Measurements from ENCODE around the gene ERICH6. TPM values are rescaled to one million over a fixed set of nuclear protein-coding genes. Genes with fewer than 3 reads are reported as not detected.

The ERICH6 gene
- total RNA-seq, 1 experiment from 2014 or later: not detected

GRCh38 chr3:150631515-150632221, 72.1 kb downstream of the ERICH6 start:
- Histone ChIP-seq H3K27me3 (ENCODE audit: low read length) (no peaks in the 10 kb centered on the region), H3K9me3 (ENCODE audit: low read length) (no peaks in the 10 kb centered on the region), H2AFZ (ENCODE audit: low read length) (no peak overlapping the region), H3K9ac (ENCODE audit: low read length) (no peak overlapping the region), H4K20me1 (ENCODE audit: low read length) (no peaks in the 10 kb centered on the region), H3K36me3 (ENCODE audit: low read depth, low read length) (peaks cover 22% of the 10 kb centered on the region), H3K4me1 (ENCODE audit: insufficient read depth, low read length) (peaks cover 5% of the 10 kb centered on the region), H3K4me2 (ENCODE audit: low read length) (no peak overlapping the region), H3F3A (ENCODE audit: low read length, unreplicated experiment) (no peaks in the 10 kb centered on the region), H3K79me2 (ENCODE audit: low read length) (no peaks in the 10 kb centered on the region), H3K4me3 (ENCODE audit: low read length) (no peak overlapping the region), H3K9me2 (replicated peaks; ENCODE audit: low read length) (no peaks in the 10 kb centered on the region), H3K27ac (ENCODE audit: low read length) (no peak overlapping the region)
- TF ChIP-seq EZH2 (IDR thresholded peaks at IDR 0.05; ENCODE audit: low read length, unreplicated experiment): no peak
- TF ChIP-seq EZH2phosphoT487 (IDR thresholded peaks at IDR 0.05; ENCODE audit: borderline replicate concordance, low read length): no peak
- TF ChIP-seq CTCF (conservative IDR thresholded peaks at IDR 0.05; ENCODE audit: low read depth, low read length): no peak
- intact Hi-C loops (cut with micrococcal nuclease): no loop called here
- ATAC-seq (no peak), DNase-seq (no peak)
- CTCF ChIA-PET: no interaction called here
- POLR2A ChIA-PET (ENCODE audit: unreplicated experiment): interaction anchor here (0.6 kb wide), 1 partner anchor 1050 kb away, joined by 4 read pairs; no protein-coding TSS in a partner anchor
- BruUV-seq (replicated peaks): no TSS peak

- Histone ChIP-seq H3K9ac (ENCODE audit: low read length) (no peak overlapping the region), H2AFZ (ENCODE audit: low read length) (no peak overlapping the region), H3K4me3 (ENCODE audit: low read length) (no peak overlapping the region), H3K27ac (ENCODE audit: low read length) (no peak overlapping the region), H3F3A (ENCODE audit: low read length, unreplicated experiment) (no peaks in the 10 kb centered on the region), H3K36me3 (ENCODE audit: low read depth, low read length) (peaks cover 36% of the 10 kb centered on the region), H3K4me2 (ENCODE audit: low read length) (no peak overlapping the region), H3K79me2 (ENCODE audit: low read length) (peaks cover 22% of the 10 kb centered on the region; the same call in 1 of the 2 replicates), H4K20me1 (ENCODE audit: low read length) (no peaks in the 10 kb centered on the region), H3K9me3 (ENCODE audit: low read length) (no peaks in the 10 kb centered on the region), H3K27me3 (ENCODE audit: low read length) (no peaks in the 10 kb centered on the region), H3K4me1 (ENCODE audit: insufficient read depth, low read length) (peaks cover 7% of the 10 kb centered on the region), H3K9me2 (replicated peaks; ENCODE audit: low read length) (no peaks in the 10 kb centered on the region)
- CTCF ChIA-PET: no interaction called here
- no peak for TF ChIP-seq EZH2phosphoT487 (IDR thresholded peaks at IDR 0.05; ENCODE audit: borderline replicate concordance, low read length)
- no peak for TF ChIP-seq CTCF (conservative IDR thresholded peaks at IDR 0.05; ENCODE audit: low read depth, low read length)
- no peak for TF ChIP-seq EZH2 (IDR thresholded peaks at IDR 0.05; ENCODE audit: low read length, unreplicated experiment)
- intact Hi-C loops (cut with micrococcal nuclease): no loop called here
- no TSS peak for BruUV-seq (replicated peaks)
- no peak for ATAC-seq
- no peak for DNase-seq
- POLR2A ChIA-PET (ENCODE audit: unreplicated experiment): no interaction called here
Measured at GRCh38 chr3:150627557-150627956, 76.2 kb downstream of the ERICH6 start.

- peaks cover 34% of the 10 kb centered on the region for H3K79me2 ChIP-seq (ENCODE audit: low read length)
- CTCF ChIA-PET: no interaction called here
- intact Hi-C loops (cut with micrococcal nuclease): no loop called here
- H4K20me1 ChIP-seq (ENCODE audit: low read length): no peaks in the 10 kb centered on the region
- no TSS peak for BruUV-seq (replicated peaks)
- no peak overlapping the region for H3K4me3 ChIP-seq (ENCODE audit: low read length)
- no peaks in the 10 kb centered on the region for H3F3A ChIP-seq (ENCODE audit: low read length, unreplicated experiment)
- no peaks in the 10 kb centered on the region for H3K27me3 ChIP-seq (ENCODE audit: low read length)
- no peak overlapping the region for H3K4me2 ChIP-seq (ENCODE audit: low read length)
- ATAC-seq (no peak), DNase-seq (no peak)
- no peaks in the 10 kb centered on the region for H3K9me2 ChIP-seq (replicated peaks; ENCODE audit: low read length)
- H2AFZ ChIP-seq (ENCODE audit: low read length): no peak overlapping the region
- peaks cover 7% of the 10 kb centered on the region for H3K4me1 ChIP-seq (ENCODE audit: insufficient read depth, low read length)
- H3K27ac ChIP-seq (ENCODE audit: low read length): no peak overlapping the region
- H3K9ac ChIP-seq (ENCODE audit: low read length): no peak overlapping the region
- H3K36me3 ChIP-seq (ENCODE audit: low read depth, low read length): peaks cover 36% of the 10 kb centered on the region
- TF ChIP-seq EZH2 (IDR thresholded peaks at IDR 0.05; ENCODE audit: low read length, unreplicated experiment) (no peak), EZH2phosphoT487 (IDR thresholded peaks at IDR 0.05; ENCODE audit: borderline replicate concordance, low read length) (no peak), CTCF (conservative IDR thresholded peaks at IDR 0.05; ENCODE audit: low read depth, low read length) (no peak)
- no peaks in the 10 kb centered on the region for H3K9me3 ChIP-seq (ENCODE audit: low read length)
- POLR2A ChIA-PET (ENCODE audit: unreplicated experiment): no interaction called here
Measured at GRCh38 chr3:150626148-150626930, 77.4 kb downstream of the ERICH6 start.

Data from PC-3 (cell line).